ENCODE results near the gene PCLO. TPM values are rescaled to one million over a fixed set of nuclear protein-coding genes. Genes with fewer than 3 reads are reported as not detected.

PCLO gene
- total RNA-seq, 3 donors from 2014 or later = 5.3 to 20.9 (median 5.9) TPM

- H3K4me3 ChIP-seq = no peak overlapping the region
- TF ChIP-seq POLR2AphosphoS5 (IDR thresholded peaks at IDR 0.05) (no peak), POLR2A (IDR thresholded peaks at IDR 0.05) (no peak), CTCF (IDR thresholded peaks at IDR 0.05) (no peak)
- no peak overlapping the region for H3K27ac ChIP-seq
- no peaks in the 10 kb centered on the region for H3K27me3 ChIP-seq
- H3K36me3 ChIP-seq = no peaks in the 10 kb centered on the region
- H3K4me1 ChIP-seq = no peaks in the 10 kb centered on the region
- intact Hi-C loops (cut with DNase I; ENCODE audit: low total_unique reads) = no loop called here
- no peak for DNase-seq (ENCODE audit: low spot score in 2 of 2)
- no peaks in the 10 kb centered on the region for H3K9me3 ChIP-seq
These were observed 28.1 kb upstream of the PCLO start for GRCh38 chr7:83190659-83191389.

GRCh38 chr7:83178796-83179195, 16.1 kb upstream of the PCLO start:
- intact Hi-C loops (cut with DNase I; ENCODE audit: low total_unique reads) = no loop called here
- Histone ChIP-seq H3K36me3 (no peaks in the 10 kb centered on the region), H3K9me3 (peaks cover 10 to 20% of the 10 kb centered on the region in 2 donors), H3K4me1 (no peaks in the 10 kb centered on the region), H3K4me3 (no peak overlapping the region), H3K27ac (no peak overlapping the region), H3K27me3 (no peaks in the 10 kb centered on the region)
- TF ChIP-seq POLR2AphosphoS5 (IDR thresholded peaks at IDR 0.05) (no peak), POLR2A (IDR thresholded peaks at IDR 0.05) (no peak), CTCF (IDR thresholded peaks at IDR 0.05) (no peak)
- DNase-seq (ENCODE audit: low spot score in 2 of 2) = no peak

- TF ChIP-seq POLR2AphosphoS5 (IDR thresholded peaks at IDR 0.05) (no peak), POLR2A (IDR thresholded peaks at IDR 0.05) (no peak), CTCF (IDR thresholded peaks at IDR 0.05) (no peak)
- H3K27me3 ChIP-seq = no peaks in the 10 kb centered on the region
- no peaks in the 10 kb centered on the region for H3K36me3 ChIP-seq
- H3K4me3 ChIP-seq = no peak overlapping the region
- peaks cover 7 to 13% of the 10 kb centered on the region in 2 donors for H3K9me3 ChIP-seq
- no peak overlapping the region for H3K27ac ChIP-seq
- DNase-seq (ENCODE audit: low spot score in 2 of 2) = no peak
- intact Hi-C loops (cut with DNase I; ENCODE audit: low total_unique reads) = no loop called here
- H3K4me1 ChIP-seq = no peaks in the 10 kb centered on the region
These were observed 15.4 kb upstream of the PCLO start for GRCh38 chr7:83178066-83178465.

GRCh38 chr7:83173664-83174063, 11.0 kb upstream of the PCLO start:
- TF ChIP-seq POLR2A (IDR thresholded peaks at IDR 0.05) = no peak
- no peak for TF ChIP-seq CTCF (IDR thresholded peaks at IDR 0.05)
- no peak for TF ChIP-seq POLR2AphosphoS5 (IDR thresholded peaks at IDR 0.05)
- Histone ChIP-seq H3K36me3 (no peaks in the 10 kb centered on the region), H3K9me3 (no peaks in the 10 kb centered on the region), H3K27ac (no peak overlapping the region), H3K4me1 (no peaks in the 10 kb centered on the region), H3K27me3 (no peaks in the 10 kb centered on the region), H3K4me3 (no peak overlapping the region)
- intact Hi-C loops (cut with DNase I; ENCODE audit: low total_unique reads) = no loop called here
- DNase-seq (ENCODE audit: low spot score in 2 of 2) = no peak

- no peak for DNase-seq (ENCODE audit: low spot score in 2 of 2)
- intact Hi-C loops (cut with DNase I; ENCODE audit: low total_unique reads) = no loop called here
- Histone ChIP-seq H3K9me3 (no peaks in the 10 kb centered on the region), H3K27me3 (no peaks in the 10 kb centered on the region), H3K36me3 (no peaks in the 10 kb centered on the region), H3K4me3 (no peak overlapping the region), H3K4me1 (no peaks in the 10 kb centered on the region), H3K27ac (no peak overlapping the region)
- TF ChIP-seq POLR2AphosphoS5 (IDR thresholded peaks at IDR 0.05) = no peak
- TF ChIP-seq POLR2A (IDR thresholded peaks at IDR 0.05) = no peak
- TF ChIP-seq CTCF (IDR thresholded peaks at IDR 0.05) = no peak
These were observed 4.1 kb upstream of the PCLO start for GRCh38 chr7:83166781-83167180.
